SK-N-MC (cell line): ENCODE results near the gene HMMR.
"Not testable (repeated sequence)": the region's sequence is repeated elsewhere in the genome, so short reads cannot be mapped to it uniquely, and the experiment has no call there.

Experiments
- EZH2 ChIP-seq: fragments of 200-600 bp; sonication (generic); IDR thresholded peaks from one replicate; pipeline ENCODE4 v1.6.1; 2017; ENCODE audit warnings: antibody characterized with exemption
- FOXP2 ChIP-seq: optimal IDR thresholded peaks from 2 replicates; pipeline ENCODE3; 2011; ENCODE audit warnings: mild to moderate bottlenecking, moderate library complexity; ENCODE audit not compliant: insufficient read depth; ENCODE audit errors: extremely low read length, control extremely low read depth
- POLR2AphosphoS5 ChIP-seq: IDR thresholded peaks from 2 replicates; pipeline ENCODE4 v1.6.1; 2012; ENCODE audit warnings: mild to moderate bottlenecking, low read depth, low read length, borderline replicate concordance

- TF ChIP-seq POLR2AphosphoS5, EZH2, FOXP2: not testable (repeated sequence)
These were observed 44.8 kb upstream of the HMMR start for GRCh38 chr5:163415673-163416072.
